Fibroblast of peridontal ligament (primary cell): ENCODE measurements around the gene SLC22A4.

Experiments
- DNase-seq: peaks from one replicate; pipeline ENCODE4 v3.0.0-alpha.2; 2010; ENCODE audit errors: extremely low read depth

SLC22A4 gene

DNA sequence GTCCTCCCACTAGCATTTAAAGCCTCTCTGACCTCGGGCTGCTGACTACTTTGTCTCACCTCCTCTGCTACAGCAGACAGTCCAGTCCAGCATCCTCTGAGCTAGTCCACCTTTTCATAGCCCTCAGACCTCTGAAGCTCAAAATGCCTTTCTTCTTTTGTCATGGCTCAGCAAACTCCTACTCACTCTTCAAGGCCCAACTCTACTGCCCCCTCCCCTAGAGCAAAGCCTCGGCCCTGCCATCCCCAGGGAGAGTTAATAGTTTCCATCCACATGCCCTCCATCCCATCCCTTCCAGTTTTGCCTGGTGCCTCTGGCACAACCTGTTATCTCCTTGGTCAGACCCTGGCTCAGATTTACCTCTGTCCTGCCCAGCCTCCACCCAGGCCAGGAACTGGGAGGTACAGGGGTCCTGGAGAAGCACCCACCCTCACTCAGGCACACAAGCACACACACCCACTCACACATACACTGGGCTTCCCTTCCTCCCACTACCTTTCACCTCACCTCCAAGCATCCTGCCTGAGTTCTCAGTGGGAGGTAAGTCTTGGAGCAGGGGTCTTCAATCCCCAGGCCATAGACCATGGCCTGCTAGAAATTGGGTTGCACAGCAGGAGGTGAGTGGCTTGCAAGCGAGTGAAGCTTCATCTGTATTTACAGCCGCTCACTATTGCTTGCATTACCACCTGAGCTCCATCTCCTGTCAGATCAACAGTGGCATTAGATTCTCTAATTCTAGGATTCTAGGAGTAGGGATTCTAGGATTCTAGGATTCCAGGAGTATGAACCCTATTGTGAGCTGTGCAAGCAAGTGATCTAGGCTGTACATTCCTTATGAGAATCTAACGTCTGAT, 18.6 kb upstream of the SLC22A4 start:
- DNase-seq = no peak

DNA sequence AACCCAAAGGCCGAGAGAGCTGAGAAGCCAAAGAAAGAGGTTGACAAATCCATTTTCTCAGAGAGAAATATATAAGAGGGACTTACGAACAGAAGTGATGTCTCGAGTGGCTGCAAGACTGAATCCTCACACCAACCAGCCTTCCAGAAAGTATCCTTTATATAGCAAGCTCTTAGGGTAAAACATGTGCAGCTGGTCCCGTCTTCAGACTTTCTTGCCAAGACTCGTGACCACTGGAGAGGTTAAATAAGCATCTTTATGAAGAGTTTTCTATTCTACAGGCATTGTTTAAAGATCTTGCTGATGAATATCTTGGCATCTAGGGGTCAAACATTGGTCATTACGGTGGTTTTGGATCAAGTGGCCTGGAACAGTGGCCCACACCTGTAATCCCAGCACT, 16.9 kb upstream of the SLC22A4 start:
- no peak for DNase-seq

DNA sequence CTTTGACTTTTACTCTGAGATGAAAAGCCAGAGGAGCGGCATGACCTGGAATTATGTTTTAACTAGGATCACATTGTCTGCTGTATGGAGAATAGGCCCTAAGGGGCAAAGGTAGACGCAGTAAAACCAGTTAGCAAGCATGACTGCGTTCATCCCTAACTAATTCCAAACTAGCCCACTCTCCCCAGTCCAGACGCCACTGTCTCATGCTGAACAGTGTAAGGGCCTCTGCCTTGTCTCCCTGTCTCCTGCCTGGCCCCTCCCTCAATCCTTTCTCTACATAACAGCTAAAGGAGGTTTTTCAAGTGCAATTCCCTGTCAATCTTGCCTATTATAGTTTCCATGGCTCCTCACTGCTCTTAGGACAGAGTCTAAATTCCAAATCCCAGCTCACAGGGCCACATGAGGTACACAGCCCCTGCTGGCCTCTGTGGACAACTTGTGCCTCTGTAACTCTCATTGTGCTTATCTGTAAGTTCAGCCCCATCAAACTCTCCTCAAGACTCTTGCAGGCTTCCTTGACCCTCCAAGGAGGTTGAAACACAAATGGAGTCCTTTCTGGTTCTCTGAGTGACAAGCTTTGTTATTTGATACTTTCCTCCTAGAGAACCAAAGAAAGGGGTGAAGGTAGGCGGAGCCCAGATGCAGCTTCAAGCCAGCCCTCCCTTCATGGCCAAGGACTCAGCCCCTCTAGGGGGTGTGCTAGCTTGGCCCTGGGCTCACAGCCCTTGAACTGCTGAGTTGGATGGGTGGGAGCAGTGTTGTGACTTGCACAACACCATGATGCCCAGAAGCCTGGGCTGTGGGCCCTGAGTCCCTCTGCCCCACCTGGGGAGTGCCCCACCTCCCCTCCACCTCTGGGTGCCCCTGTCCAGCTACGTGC, 16.0 kb upstream of the SLC22A4 start:
- no peak for DNase-seq

DNA sequence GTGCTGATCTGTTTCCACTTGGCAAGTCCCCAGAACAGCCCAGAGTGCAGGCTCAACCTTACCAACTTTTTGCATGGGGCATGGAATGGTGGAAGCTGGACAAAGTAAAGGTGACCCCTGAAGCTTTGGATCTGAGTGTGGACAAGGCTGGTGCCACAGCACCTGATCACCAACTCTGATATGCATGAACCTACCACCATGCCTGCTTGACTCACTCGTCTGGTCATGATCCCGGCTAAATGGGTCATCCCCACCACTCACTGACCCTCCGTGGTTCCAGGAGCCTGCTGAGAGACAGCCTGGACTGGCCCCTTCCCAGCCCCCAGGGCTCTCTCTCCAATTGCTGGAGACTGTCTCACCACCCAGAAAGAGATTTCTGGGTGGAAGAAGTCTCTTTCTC, 14.4 kb upstream of the SLC22A4 start:
- DNase-seq = no peak

DNA sequence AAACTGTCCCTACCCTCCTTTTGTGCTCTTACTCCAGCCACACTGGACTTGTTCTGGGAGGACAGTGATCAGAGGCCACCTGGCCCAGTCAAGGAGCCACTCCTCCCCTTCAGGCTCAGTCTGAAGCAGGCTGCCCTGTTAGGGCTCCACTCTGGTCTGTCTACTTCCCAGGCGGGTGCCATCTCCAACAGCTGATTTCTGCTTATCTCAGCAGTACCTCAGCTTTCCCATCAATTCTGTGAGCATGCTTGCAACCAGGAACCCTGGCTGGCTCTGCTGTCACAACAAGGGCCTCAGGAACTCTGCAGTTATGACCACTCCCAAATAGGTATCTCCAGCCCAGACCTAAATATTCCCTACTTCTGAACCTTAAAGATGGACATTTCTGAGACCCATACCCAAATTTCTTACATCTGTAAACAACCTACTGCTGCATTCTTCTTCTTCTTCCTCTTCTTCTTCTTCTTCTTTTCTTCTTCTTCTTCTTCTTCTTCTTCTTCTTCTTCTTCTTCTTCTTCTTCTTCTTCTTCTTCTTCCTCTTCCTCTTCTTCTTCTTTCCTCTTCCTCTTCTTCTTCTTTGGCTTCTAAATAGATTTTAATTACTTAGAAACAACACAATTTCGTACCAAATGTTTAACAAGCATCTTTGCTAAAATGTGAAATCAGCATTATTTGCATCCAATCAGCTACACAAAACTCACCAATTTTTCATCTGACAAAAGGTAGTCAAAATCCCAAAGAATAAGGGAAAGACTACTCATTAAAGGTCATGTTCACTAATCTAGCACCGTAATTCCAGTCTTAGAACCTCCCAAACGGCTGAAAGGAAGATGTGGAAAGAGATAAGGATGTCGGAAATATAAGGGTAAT, 13.6 kb upstream of the SLC22A4 start:
- no peak for DNase-seq

DNA sequence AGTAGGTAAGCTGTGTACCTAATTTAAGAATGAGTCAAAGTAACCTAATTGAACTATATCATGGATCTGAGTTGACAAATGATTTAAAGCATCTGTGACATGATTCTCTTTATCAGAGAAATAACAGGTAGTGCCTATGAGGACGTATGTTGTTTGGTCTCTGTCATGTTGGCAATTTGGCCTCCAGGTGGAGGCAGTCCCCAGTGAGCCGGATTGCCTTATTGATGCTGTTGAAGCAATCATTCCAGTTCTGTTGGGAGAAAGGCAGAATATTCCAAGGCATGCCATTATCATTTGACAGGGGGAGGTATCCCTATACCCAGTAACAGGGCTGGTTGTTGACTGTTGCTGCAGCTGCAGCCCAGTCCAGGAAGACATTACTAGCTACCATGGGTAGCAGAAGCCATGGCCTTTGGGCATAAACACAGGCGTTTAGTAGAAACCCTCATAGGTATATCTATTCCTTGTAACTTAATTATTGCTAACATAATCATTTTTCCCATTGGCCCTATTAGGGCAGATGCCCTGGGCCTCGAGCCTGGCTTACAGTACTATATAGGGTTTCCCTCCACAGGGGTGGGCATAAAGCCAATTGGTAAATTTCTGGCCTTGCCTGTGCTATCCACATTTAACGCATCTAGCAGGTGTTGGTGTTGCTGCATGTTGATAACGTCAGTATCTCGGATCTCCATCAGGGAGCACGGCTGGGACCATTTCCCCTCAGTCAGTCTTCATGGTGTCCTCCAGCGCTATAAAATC, 12.2 kb upstream of the SLC22A4 start:
- no peak for DNase-seq

DNA sequence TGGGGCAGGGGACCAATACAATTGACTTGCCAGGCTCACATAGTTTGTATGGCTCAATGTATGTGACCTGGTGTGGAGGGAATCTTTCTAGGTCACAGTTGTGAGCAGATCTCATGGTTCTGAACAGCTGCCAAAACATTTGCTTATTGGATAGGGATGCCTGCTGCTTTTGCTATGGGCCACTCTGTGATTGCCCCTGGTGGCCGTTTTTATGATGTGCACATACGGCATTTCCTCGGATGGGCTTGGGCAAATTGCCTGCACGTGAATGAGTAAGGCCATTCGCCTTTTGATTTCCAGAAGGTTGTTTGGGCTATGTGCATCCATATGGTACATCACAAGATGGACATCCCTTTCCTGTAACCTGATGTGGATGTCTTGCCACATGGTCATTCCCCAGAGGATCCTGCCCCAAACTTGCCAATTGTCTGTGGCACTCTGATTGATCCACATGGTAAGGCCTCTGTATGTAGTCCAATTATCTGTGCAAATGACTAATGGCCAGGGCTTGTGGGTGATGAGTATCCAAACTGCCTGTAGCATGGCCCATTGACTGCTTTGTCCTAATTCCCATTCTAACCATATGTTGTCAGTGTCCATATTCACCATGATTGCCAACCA, 10.7 kb upstream of the SLC22A4 start:
- peak; percentile 75 for DNase-seq

DNA sequence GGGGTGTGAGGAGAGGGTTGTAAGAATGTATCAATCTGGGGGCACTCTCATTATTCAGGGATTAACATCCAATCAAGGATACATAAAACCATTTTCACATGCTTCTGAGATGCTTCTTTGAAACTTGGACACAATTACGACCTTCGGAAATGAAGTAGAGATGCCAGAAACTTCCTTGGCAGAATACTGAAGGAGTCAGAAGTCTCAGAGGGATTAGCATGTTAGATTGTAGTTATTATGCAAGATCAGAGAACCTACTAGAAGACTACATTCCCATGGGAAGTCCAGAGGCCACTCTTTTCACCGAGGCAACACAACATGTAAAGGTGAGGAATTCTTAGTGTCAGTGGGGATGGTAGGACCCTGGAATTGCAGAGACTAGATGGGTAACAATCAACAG, 5.1 kb upstream of the SLC22A4 start:
- DNase-seq = peak; percentile 51

DNA sequence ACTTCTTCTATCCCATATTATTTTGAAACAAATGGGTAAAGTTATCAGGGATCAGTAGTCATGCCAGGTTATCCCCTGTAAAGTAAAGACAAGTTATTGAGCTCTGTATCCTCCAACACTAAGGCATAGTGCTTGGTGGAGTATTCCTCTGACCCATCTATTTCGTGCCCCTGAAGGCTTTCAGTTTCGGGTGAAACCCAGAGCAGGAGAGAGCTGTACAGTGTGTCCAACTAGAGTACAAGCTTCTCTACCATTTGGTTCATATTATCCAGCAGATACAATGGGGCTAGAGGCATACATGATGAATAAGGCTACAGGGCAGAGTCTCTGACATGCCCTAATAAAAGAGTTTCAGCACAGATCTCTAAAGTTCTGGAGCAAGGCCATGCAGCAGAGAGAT, 3.2 kb upstream of the SLC22A4 start:
- no peak for DNase-seq

DNA sequence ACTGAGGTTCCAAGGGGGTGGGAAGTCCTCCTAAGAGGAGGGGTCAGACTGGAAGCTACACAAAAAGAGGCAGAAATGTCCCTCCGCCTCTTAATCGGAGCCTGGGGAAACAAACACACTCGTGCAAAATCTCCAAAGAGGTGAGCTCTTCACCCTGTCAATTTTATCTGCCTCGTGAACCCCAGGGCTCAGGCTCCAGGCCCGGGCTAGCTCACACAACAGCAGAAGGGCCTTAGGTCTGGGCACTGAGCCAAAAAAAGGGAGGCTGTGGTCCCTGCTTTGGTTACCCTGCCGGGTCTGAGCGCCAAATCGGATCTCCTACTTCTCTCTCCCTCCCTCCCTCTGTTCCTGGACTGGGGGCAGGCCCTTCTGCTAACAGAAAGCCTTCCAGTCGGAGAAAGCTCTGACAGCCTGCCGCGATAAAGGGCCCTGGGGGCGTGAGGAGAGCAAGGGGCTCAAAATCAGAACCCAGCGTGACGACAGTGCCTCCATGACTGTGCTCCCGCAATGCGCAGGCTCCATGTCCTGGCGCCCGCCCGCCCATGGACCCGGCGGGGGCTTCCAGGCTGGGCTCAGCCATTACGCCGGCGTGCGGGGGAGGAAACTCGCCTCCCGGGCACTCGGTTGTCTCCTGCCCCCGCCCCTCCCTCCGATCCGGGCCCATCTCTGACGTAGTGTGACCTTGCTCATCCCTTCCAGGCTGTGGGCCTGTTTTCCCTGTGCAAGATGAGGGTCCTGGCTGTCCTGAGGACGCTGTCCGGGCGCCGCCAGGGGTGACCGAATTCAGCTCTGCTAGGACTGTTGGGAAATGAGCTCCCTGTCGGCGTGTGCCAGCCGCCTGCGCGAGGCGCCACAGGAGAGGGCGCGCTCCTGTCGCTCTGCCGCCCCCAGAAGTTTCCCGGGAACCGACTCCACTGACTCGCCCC, 865 bp upstream of the SLC22A4 start:
- DNase-seq = peak; percentile 80

DNA sequence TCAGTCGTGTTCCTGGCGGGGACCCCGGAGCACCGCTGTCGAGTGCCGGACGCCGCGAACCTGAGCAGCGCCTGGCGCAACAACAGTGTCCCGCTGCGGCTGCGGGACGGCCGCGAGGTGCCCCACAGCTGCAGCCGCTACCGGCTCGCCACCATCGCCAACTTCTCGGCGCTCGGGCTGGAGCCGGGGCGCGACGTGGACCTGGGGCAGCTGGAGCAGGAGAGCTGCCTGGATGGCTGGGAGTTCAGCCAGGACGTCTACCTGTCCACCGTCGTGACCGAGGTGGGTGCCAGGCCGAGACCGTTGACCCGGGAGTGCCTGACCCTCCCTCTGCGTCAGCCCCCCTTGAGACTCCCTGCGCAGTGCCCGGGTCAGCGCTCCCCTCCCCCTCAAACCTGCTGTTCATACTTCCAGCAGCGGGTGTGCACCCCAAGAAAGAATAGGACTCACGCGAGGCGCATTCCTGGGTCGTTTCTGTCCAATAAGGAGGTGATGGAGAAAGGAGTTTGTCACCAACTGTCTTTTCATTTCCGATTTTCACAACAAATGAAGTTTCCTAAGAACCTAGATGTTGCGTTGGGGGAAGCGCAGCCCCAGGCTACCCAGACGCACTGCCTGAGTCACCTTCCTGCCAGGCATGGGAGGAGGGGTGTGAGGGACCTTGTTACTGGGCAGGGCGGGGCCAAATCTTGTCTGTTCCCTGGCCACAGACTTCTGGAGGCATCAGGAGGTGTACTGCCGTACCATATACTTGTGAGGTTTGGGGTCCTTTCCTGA, 722 bp downstream of the SLC22A4 start:
- peak; percentile 56 for DNase-seq

DNA sequence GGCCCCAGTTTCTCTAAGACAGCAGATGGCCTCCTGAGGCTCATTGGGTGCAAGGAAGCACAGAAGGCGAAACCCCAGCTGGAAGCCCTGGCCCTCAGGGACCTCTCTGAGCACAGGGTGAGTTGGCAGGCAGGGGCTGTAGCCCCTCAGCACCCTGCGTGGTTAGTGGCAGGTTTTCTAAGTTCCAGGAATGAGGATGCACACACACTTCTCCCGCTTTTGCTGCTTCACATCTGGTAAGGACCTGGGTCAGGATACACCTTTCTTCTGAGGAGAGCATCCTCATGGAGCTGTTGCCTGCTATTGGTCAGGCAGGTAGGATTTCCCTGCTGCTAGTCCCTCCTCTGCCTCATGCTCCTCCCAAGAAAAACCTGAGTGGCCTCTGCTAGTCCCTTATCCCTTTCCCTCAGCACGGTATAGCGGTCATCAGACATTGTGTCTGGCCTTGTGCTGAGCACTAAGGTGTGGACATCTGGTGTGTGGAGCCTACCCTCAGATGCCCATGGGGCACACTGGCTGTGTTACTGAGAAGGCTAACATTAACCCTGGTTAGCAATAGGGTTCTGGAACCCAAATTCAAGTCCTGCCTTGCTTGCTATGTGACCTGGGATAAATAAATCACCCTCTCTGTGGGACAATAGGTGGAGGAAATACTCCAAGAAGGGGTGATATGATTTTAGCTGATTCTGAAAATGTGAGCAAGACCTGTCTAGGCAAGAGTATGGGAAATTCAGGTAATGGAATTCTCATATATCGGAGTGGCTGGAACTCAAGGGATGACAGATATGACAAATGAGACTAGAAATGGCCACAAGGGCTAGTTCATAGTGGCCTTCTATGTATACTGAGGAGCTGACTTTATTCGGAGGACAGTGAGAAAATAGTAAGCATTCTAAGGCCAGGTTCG, 1.6 kb downstream of the SLC22A4 start:
- DNase-seq = no peak

DNA sequence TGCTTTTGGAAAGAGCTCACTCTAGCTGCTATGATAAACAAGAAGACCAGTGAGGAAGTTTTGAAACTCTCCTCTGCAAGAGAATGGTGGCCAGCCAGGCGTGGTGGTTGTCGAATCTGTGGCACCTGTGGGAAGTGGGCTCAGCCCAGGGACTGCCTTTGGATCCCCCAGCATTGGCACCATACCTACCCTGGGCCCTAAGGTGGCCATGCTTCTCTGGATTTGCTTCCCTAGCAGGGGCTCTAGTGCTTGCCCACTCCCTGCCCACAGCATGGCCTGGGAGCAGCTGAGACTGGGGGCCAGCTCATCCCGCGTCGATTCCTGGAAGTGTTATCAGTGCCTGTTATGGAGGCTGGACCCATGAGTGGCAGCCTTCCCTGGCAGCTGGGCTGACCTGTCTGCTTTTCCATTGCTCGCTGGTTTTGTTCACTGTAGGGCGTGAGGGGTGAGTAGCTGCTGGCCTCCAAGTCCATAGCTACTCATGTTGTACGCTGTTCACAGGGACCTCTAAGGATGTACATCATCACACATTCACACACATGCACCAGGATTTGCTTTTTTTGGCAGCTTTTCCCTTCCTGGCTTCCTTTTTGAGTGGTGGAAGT, 2.3 kb downstream of the SLC22A4 start:
- no peak for DNase-seq

DNA sequence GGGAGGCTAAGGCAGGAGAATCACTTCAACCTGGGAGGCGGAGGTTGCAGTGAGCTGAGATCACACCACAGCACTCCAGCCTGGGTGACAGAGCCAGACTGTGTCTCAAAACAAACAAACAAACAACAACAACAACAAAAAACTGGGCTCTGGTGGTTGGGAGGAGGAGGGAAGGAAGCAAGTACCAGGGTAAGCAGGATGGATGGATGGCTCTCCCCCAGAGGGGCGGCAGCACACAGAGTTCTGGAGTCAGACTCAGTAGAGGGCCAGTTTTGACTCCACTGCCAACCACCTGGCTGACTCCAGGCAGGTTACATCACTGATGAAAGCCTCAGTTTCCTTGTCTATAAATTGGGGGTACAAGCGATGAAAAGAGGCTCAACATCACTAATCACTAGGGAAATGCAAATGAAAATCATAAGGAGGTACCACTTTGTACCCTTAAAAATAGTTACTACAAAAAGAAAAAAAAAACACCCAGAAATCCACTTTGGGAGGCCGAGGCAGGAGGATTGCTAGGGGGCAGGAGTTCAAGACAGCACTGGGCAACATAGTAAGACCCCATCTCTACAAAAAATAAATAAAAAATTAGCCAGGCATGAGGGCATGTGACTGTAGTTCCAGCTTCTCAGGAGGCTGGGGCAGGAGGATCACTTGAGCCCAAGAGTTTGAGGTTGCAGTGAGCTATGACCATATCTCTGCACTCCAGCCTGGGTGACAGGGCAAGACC, 3.2 kb downstream of the SLC22A4 start:
- no peak for DNase-seq

DNA sequence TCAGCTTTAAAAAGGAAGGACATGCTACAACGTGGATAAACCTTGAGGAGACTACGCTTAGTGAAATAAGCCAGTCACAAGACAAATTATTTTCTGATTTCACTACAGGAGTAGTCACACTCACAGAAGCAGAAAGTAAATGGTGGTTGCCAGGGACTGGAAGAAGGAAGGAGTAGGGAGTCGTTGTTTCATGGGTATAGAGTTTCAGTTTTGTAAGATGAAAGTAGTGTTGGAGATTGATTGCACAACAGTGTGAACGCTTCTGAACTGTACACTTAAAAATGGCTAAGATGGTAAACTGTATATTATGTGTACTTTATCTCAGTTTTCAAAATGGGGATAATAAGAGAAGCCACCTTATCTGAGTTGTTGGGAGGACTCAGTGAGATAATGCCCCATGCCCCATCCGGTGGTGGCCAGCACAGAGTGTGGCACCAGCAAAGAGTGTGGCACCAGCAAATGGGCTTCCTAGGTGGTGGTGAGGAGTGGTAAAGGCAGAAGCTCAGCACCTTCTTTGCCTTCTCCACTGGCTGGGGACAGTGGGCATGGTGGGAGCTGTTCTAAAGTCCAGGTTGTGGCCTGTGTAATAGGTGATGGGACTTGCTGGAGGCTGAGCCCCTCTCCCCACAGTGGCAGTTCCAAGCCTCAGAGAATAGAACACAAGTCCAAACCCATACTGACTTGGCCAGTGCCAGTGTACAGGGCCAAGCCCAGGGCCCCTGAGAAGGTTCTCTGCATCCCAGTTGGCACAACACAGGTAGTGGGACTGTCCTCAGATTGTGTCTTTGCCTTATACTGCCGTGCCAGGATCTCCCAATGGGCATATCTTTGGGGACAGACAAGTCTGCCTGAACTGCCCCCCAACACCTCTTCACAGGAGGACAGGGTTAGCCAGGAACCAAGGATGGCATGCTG, 4.4 kb downstream of the SLC22A4 start:
- peak; percentile 78 for DNase-seq

DNA sequence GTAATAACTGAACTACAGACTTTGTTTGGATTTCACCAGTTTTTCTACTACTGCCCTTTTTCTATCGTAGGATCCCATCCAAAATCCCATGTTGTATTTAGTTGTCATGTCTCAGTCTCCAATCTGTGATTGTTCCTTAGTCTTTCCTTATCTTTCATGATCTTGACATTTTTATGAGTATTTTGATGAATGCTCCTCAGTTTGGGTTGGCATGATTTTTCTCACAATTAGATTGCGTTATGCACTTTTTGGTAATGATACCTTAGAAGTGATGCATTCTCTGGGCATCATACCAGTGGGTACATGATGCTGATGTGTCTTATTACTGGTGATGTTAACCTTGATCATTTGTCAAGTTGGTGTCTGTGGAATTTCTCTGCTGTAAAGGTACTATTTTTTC, 5.7 kb downstream of the SLC22A4 start:
- DNase-seq = no peak
